GM10248 (cell line): ENCODE measurements around the gene HSF5.

Source experiments
- CTCF ChIA-PET: fragments of 300-600 bp; sonication (Branson Sonifier 250); formaldehyde crosslinking; extraction: SDS; loops from one replicate; lab custom pipeline; 2021; ENCODE audit warnings: antibody characterized with exemption; lab: Yijun Ruan, JAX
- POLR2A ChIA-PET: fragments of 350-650 bp; sonication (Branson Sonifier 250); formaldehyde crosslinking; extraction: SDS; loops from one replicate; lab custom pipeline; 2020; ENCODE audit warnings: antibody characterized with exemption; lab: Yijun Ruan, JAX
- DNase-seq: peaks from one replicate; pipeline ENCODE4 v3.0.0; 2012; ENCODE audit errors: extremely low spot score
- TF ChIP-seq, protein P1 (sequence below): IDR thresholded peaks from 2 replicates; pipeline ENCODE4 v1.5.1; 2012; ENCODE audit warnings: mild to moderate bottlenecking, low read depth; ENCODE audit errors: extremely low read depth, missing control alignments, control extremely low read depth

The HSF5 gene

DNA sequence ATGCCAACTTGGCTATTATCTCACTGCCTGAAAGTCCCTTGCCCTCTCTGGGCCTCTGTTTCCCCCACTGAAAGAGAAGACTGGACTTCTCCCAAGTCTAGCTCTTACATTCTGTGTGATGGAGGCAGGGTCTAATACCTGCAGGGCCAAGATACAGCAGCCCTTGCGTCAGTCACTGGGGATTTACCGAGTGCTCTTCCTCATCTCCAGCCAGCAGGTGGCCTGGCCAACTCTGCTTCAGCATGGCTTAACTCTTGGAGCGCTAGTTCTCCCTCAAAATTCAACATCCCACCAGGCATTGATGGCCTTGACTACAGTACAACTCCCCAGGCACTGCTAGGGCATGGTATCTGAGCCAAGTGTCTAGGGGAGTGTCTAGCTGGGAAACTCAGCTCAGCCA lies 46.1 kb upstream of the HSF5 start:
- no peak for DNase-seq
- CTCF ChIA-PET: interaction anchor here (1.7 to 2.9 kb wide), 5 partner anchors 11 to 54 kb away, joined by 4 to 11 read pairs (median 8); no protein-coding TSS in a partner anchor
- POLR2A ChIA-PET: interaction anchor here (1.4 kb wide), 1 partner anchor 97 kb away, joined by 8 read pairs; no protein-coding TSS in a partner anchor
- TF ChIP-seq, protein P1, sequence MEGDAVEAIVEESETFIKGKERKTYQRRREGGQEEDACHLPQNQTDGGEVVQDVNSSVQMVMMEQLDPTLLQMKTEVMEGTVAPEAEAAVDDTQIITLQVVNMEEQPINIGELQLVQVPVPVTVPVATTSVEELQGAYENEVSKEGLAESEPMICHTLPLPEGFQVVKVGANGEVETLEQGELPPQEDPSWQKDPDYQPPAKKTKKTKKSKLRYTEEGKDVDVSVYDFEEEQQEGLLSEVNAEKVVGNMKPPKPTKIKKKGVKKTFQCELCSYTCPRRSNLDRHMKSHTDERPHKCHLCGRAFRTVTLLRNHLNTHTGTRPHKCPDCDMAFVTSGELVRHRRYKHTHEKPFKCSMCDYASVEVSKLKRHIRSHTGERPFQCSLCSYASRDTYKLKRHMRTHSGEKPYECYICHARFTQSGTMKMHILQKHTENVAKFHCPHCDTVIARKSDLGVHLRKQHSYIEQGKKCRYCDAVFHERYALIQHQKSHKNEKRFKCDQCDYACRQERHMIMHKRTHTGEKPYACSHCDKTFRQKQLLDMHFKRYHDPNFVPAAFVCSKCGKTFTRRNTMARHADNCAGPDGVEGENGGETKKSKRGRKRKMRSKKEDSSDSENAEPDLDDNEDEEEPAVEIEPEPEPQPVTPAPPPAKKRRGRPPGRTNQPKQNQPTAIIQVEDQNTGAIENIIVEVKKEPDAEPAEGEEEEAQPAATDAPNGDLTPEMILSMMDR: no peak

DNA sequence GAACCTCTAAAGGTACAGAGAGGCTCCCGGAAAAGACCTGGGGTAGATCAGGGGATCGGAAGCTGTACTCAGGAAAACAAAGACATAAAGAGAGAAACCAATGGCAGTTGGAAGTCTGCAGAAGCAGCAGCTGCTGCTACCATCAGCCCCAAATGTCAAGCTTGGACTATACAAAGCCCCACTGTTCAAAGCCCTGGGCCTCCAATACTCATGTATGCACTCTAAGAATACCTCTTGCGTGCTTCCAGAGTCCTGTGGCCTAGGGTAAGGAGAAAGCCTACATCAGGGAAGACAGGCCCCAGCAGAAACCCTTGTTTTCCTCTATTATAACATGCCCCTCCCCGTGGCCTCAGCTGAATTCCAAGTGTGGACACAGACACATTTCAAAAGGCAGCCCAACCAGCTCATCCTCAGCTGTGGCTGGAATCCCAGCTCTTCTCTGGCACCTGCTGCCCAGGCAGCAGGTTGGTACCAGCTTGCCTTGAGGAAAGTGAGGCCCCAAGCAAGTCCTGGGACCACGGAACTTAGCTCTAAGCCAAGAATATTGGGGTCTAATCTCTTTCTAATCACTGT lies 45.5 kb upstream of the HSF5 start:
- DNase-seq: no peak
- TF ChIP-seq, protein P1: no peak
- ChIA-PET CTCF (interaction anchor here (1.7 to 5.5 kb wide), 5 partner anchors 7 to 55 kb away, joined by 8 to 23 read pairs (median 9); no protein-coding TSS in a partner anchor), POLR2A (interaction anchor here (1.4 kb wide), 1 partner anchor 98 kb away, joined by 8 read pairs; no protein-coding TSS in a partner anchor)

DNA sequence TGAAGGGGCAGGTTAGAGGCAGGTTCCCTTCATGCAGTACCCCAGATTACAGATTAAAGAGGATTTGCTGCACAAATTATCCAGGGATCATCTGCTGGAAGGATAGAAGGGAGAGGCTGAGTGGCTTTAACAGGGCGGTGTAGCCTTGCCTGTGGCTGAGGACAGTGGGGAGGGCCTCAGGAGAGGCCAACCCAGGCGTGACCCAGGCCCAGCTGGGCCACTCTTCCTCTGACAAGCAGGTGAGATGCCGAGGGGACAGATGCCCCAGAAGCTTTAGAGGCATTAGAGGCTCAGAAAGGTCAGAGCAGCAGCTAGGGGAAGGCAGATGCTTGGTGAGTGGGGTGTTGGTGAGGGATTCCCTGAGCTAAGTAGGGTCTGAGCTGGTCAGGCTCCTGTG lies 44.3 kb upstream of the HSF5 start:
- no peak for DNase-seq
- TF ChIP-seq, protein P1: no peak
- CTCF ChIA-PET: interaction anchor here (0.8 to 5.8 kb wide), 11 partner anchors 8 to 472 kb away, joined by 3 to 31 read pairs (median 7); no protein-coding TSS in a partner anchor
- POLR2A ChIA-PET: no interaction called here

DNA sequence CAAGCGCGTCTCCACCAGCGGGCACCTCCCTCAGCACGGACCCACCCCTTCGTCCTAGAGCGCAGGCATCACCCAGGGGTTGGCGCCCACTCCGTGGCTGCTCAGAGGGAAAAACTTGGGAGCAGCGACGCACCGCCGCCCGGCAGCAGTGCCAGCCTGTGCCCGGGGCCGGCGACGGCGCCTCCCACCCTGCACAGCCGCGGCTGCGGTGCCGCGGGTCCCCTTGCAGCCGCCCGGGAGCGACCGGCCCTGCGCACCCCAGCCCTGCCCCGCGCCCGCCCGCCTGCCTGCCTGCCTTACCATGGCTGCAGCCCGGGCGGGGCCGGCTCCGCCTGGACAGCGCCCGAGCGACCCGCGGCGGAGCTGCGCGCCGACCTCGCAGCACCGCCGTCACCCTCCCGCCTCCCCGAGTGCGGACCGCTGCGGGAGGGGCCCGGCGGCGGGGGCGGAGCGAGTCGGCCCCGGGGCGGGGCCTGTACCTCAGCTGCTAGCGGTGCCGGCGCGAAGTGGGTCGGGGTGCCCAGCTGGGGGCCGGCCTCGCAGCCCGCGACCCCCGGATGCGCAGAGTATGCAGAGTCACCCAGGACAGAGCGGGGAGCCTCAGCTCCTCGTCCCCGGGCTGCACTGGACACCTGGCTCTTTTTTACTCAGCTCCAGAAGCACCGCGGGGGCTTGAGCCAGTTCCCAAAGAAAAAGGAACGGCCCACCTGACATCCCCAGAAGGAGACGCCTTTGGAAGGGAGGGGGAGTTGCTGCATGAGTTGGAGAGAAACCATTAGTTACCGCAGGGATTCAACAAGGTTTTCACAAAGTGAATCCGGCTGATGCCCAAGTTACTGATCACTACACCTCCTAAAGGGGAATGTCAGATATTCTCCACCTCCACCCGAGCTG lies 43.7 kb upstream of the HSF5 start:
- TF ChIP-seq, protein P1: no peak
- CTCF ChIA-PET: interaction anchor here (0.6 to 5.8 kb wide), 11 partner anchors 9 to 473 kb away, joined by 3 to 31 read pairs (median 5); no protein-coding TSS in a partner anchor
- peak; percentile 78 for DNase-seq
- POLR2A ChIA-PET: no interaction called here

DNA sequence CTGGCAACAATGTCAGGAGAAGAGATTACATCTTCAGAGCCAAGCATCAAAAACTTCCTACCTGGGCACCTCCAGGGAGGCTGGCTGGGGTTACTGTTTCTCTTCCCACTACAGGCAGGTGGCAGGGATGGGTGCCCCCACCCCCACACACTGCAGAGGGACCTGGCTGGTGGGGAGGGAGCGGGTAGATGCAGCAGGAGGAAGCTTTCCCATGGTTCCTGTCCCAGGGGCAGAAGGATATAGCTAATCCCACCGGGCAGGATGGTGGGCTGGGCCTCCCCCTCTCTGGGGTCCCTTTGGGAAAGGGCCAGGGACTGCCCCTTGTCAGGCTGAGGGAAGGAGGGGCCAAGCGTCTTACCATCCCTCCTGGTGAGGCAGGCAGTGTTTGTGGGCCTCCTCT lies 42.9 kb upstream of the HSF5 start:
- TF ChIP-seq, protein P1: no peak
- CTCF ChIA-PET: interaction anchor here (1.0 to 5.8 kb wide), 4 partner anchors 9 to 57 kb away, joined by 3 to 31 read pairs (median 15); no protein-coding TSS in a partner anchor
- POLR2A ChIA-PET: interaction anchor here (1.2 kb wide), 1 partner anchor 100 kb away, joined by 5 read pairs; no protein-coding TSS in a partner anchor
- no peak for DNase-seq

DNA sequence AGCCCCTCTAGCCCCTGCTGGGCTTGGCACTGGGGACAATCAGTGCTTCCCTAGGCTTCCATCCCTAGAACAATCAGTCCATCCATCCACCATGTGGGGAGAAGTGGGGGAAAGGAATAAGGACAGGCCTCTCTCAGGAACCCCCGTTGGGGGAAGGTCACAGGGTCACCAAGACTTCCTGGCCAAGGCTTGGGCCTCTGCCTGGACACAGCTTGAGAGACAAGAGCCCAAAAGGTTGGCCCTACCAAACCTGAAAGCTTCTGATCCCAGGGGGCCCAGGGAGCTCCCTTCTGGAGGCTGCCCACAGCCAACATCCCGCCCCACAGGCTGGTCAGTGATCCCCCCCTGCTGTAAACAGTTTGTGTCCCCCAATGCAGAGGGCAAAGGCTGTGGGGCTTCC lies 42.4 kb upstream of the HSF5 start:
- no peak for DNase-seq

More for the DNA sequence above, 42.4 kb upstream of the HSF5 start:
- TF ChIP-seq, protein P1: no peak
- ChIA-PET CTCF (interaction anchor here (0.9 to 5.8 kb wide), 5 partner anchors 8 to 57 kb away, joined by 3 to 31 read pairs (median 7); no protein-coding TSS in a partner anchor), POLR2A (interaction anchor here (1.2 kb wide), 1 partner anchor 100 kb away, joined by 5 read pairs; no protein-coding TSS in a partner anchor)
